KMS-11 (cell line): ENCODE data around the gene DOK3.

Experiments used
- H2AFZ ChIP-seq: fragments of 200-600 bp; sonication (generic); 2 replicates; pipeline ENCODE4 v1.6.1; 2016; ENCODE audit warnings: antibody characterized with exemption, mixed run types, low read depth
- H3K27ac ChIP-seq: fragments of 200-600 bp; sonication (generic); 2 replicates; pipeline ENCODE4 v1.6.1; 2016; ENCODE audit warnings: mild to moderate bottlenecking, mixed run types
- H3K27me3 ChIP-seq: fragments of 200-600 bp; sonication (generic); 2 replicates; pipeline ENCODE4 v1.6.1; 2017; ENCODE audit warnings: mild to moderate bottlenecking, low read depth, mixed run types, moderate library complexity; ENCODE audit not compliant: insufficient read depth
- H3K36me3 ChIP-seq: fragments of 200-600 bp; sonication (generic); 2 replicates; pipeline ENCODE4 v1.6.1; 2017; ENCODE audit warnings: mild to moderate bottlenecking, mixed run types; ENCODE audit not compliant: insufficient read depth
- H3K4me1 ChIP-seq: fragments of 200-600 bp; sonication (generic); 2 replicates; pipeline ENCODE4 v1.6.1; 2016; ENCODE audit warnings: mild to moderate bottlenecking, low read depth, mixed run types; ENCODE audit not compliant: poor library complexity, severe bottlenecking
- H3K4me2 ChIP-seq: fragments of 200-600 bp; sonication (generic); 2 replicates; pipeline ENCODE4 v1.7.0; 2016; ENCODE audit warnings: mild to moderate bottlenecking, mixed run types
- H3K4me3 ChIP-seq: fragments of 200-600 bp; sonication (generic); IDR thresholded peaks from 2 replicates; pipeline ENCODE4 v1.6.1; 2017; ENCODE audit warnings: low read depth, low read length, mixed read lengths; ENCODE audit not compliant: insufficient read depth
- H3K79me2 ChIP-seq: fragments of 200-600 bp; sonication (generic); 2 replicates; pipeline ENCODE4 v1.6.1; 2016; ENCODE audit warnings: low read depth, mixed run types; ENCODE audit not compliant: insufficient read depth
- H3K9ac ChIP-seq: fragments of 200-600 bp; sonication (generic); 2 replicates; pipeline ENCODE4 v1.6.1; 2016; ENCODE audit warnings: mild to moderate bottlenecking, mixed run types
- H4K20me1 ChIP-seq: fragments of 200-600 bp; sonication (generic); 2 replicates; pipeline ENCODE4 v1.6.1; 2016; ENCODE audit warnings: mild to moderate bottlenecking, mixed run types; ENCODE audit not compliant: insufficient read depth
- TF ChIP-seq, protein P1 (sequence below): fragments of 200-600 bp; sonication (generic); conservative IDR thresholded peaks from 2 replicates; pipeline ENCODE4 v1.6.1; 2017; ENCODE audit warnings: low read depth, mild to moderate bottlenecking, antibody characterized with exemption, low read length, moderate library complexity, mixed read lengths

The DOK3 gene

DNA sequence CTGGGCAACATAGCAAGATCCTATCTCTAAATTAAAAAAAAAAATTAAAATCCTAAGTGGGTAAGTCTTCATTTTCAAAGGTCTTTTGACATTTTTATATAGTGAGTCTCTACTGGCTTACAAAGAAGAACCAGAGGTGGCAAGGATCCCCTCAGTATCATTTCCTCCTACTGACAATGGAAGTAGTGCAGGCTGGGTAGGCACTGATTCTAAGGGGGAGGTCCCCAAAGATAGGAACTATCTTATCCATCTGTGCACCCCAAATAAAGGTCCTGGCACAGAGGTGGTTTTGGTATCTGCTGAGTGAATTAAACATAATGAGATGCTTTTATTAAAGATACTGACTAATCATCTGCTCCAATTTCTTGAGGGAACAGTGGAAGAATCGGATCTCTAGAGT is 40.5 kb upstream of the DOK3 start:
- Histone ChIP-seq H3K4me3 (no peak overlapping the region), H3K36me3 (no peaks in the 10 kb centered on the region), H3K79me2 (peaks cover 19% of the 10 kb centered on the region; the same call in 1 of the 2 replicates), H4K20me1 (no peaks in the 10 kb centered on the region), H3K4me1 (peaks cover 9% of the 10 kb centered on the region), H3K9ac (no peak overlapping the region), H3K4me2 (no peak overlapping the region), H2AFZ (no peak overlapping the region), H3K27me3 (no peaks in the 10 kb centered on the region), H3K27ac (no peak overlapping the region)
- TF ChIP-seq, protein P1, sequence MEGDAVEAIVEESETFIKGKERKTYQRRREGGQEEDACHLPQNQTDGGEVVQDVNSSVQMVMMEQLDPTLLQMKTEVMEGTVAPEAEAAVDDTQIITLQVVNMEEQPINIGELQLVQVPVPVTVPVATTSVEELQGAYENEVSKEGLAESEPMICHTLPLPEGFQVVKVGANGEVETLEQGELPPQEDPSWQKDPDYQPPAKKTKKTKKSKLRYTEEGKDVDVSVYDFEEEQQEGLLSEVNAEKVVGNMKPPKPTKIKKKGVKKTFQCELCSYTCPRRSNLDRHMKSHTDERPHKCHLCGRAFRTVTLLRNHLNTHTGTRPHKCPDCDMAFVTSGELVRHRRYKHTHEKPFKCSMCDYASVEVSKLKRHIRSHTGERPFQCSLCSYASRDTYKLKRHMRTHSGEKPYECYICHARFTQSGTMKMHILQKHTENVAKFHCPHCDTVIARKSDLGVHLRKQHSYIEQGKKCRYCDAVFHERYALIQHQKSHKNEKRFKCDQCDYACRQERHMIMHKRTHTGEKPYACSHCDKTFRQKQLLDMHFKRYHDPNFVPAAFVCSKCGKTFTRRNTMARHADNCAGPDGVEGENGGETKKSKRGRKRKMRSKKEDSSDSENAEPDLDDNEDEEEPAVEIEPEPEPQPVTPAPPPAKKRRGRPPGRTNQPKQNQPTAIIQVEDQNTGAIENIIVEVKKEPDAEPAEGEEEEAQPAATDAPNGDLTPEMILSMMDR: no peak

DNA sequence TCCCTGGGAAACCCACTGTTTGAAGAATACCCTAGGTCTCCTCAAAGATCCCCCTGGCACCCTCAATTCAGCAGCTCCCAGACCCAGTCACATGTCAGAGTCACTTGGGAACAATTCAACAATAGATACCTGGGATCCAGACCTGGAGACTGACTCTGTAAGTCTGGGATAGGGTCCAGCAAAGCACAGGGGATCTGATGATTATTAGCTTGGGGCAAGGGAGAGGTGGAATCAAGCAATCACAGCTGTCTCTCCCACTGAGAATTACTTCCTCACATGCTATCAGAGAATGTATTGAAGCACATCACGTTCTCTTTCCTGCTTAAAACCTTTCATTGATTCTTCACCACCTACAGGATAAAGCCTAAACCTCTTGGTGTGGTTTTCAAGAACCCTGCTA is 38.9 kb upstream of the DOK3 start:
- H3K79me2 ChIP-seq: peaks cover 16% of the 10 kb centered on the region; the same call in 1 of the 2 replicates

DNA sequence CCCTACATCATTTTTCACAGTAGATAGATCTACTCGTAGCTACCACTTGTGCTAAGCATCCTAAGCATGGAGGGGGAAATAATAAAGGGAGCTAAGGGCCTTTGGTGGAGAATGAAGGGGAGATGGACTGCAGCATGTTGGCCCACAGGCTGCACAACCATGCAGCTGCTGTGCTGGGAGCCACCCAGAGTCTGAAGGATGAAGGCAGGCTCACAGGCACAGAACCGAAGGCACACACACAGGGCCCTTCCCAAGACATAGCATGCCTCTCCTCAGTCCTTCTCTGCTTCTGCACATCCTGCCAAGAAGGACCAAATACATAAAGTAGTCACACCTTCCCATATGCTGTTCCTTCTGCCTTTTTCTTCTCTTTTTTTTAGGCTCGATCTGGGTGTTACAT is 38.1 kb upstream of the DOK3 start:
- no peak overlapping the region for H3K4me2 ChIP-seq
- no peak overlapping the region for H3K4me3 ChIP-seq
- H2AFZ ChIP-seq: no peak overlapping the region
- H3K27me3 ChIP-seq: no peaks in the 10 kb centered on the region
- H3K4me1 ChIP-seq: peaks cover under 1% of the 10 kb centered on the region
- no peak overlapping the region for H3K27ac ChIP-seq
- no peaks in the 10 kb centered on the region for H4K20me1 ChIP-seq
- no peak overlapping the region for H3K9ac ChIP-seq
- peaks cover 9% of the 10 kb centered on the region; the same call in 1 of the 2 replicates for H3K79me2 ChIP-seq
- H3K36me3 ChIP-seq: no peaks in the 10 kb centered on the region
- TF ChIP-seq, protein P1: no peak

More for the DNA sequence above, 38.9 kb upstream of the DOK3 start:
- H3K4me2 ChIP-seq: no peak overlapping the region
- no peaks in the 10 kb centered on the region for H4K20me1 ChIP-seq
- H3K36me3 ChIP-seq: no peaks in the 10 kb centered on the region
- no peak overlapping the region for H2AFZ ChIP-seq
- H3K9ac ChIP-seq: no peak overlapping the region
- H3K27ac ChIP-seq: no peak overlapping the region
- no peak overlapping the region for H3K4me3 ChIP-seq
- H3K4me1 ChIP-seq: peaks cover 6% of the 10 kb centered on the region
- TF ChIP-seq, protein P1: no peak
- no peaks in the 10 kb centered on the region for H3K27me3 ChIP-seq

- no peaks in the 10 kb centered on the region for H3K27me3 ChIP-seq
- no peaks in the 10 kb centered on the region for H4K20me1 ChIP-seq
- H3K9ac ChIP-seq: no peak overlapping the region
- TF ChIP-seq, protein P1: no peak
- H3K79me2 ChIP-seq: peaks cover 4% of the 10 kb centered on the region; the same call in 1 of the 2 replicates
- no peak overlapping the region for H3K4me3 ChIP-seq
- no peak overlapping the region for H2AFZ ChIP-seq
- no peak overlapping the region for H3K4me2 ChIP-seq
- no peaks in the 10 kb centered on the region for H3K4me1 ChIP-seq
- no peaks in the 10 kb centered on the region for H3K36me3 ChIP-seq
- no peak overlapping the region for H3K27ac ChIP-seq
Measured at GRCh38 chr5:177546258-177546741, 36.7 kb upstream of the DOK3 start.
